ENCODE results near the gene ERBB2. TPM values are rescaled to one million over a fixed set of nuclear protein-coding genes. Genes with fewer than 3 reads are reported as not detected.

ERBB2 gene
- total and polyA plus RNA-seq, 8 donors = 13.1 to 402 (median 56.5) TPM

DNA sequence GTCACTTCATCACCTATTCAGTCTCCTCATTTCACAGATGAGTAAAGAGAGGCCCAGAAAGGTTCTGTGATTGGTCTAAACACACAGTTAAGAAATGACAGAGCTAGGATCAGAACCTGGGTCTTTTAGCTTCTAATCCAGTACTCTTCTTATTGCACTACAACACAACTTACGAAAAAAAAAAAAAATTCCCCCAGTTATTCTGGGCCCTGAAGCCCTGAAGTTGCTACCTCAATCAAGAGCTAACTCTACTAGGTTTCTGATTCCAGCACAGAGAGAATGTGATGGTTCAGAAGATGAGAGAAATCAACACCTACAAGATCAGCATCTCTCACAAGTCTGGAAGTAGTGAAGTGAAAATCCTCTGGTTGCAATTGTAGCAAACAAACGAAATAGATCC, 75.2 kb downstream of the ERBB2 start:
- no peaks in the 10 kb centered on the region for H3K9me3 ChIP-seq
- no peaks in the 10 kb centered on the region for H3K36me3 ChIP-seq
- peaks cover 0 to 19% (median 0%) of the 10 kb centered on the region in 3 donors for H3K27me3 ChIP-seq
- intact Hi-C loops (cut with DNase I; ENCODE audit: low total_unique reads) = no loop called here
- no peak for DNase-seq
- TF ChIP-seq POLR2A (IDR thresholded peaks at IDR 0.05) (no peak), EP300 (IDR thresholded peaks at IDR 0.05) (no peak), CTCF (IDR thresholded peaks at IDR 0.05) (no peak), POLR2AphosphoS5 (IDR thresholded peaks at IDR 0.05) (no peak)
- peak overlapping the region in 1 of 5 donors; percentile 76 for H3K27ac ChIP-seq
- no peak overlapping the region for H3K4me3 ChIP-seq
- no peaks in the 10 kb centered on the region for H3K4me1 ChIP-seq
- WGBS, 5 donors = 63 to 87% (median 80%) methylated on average over 2 of the region's 2 CpGs

DNA sequence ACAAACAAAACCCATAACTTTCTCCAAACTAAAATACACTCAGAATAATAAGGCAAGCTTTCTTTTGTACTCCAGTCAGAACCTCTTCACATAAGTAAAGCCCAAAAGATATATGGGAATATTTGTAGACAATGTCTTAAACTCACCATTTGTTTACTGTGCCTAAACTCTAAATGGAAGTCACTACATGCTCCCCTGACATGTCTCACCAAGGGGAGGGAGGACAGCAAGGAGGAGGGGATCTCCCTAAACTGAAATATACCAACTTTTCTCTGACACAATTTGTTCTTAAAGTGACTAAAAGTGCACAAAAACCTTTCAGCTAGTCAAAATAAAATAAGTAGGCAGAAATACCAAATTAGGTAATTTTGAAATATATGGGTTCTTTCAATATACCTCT, 76.4 kb downstream of the ERBB2 start:
- peak overlapping the region; percentile 39 to 76 (median 62) for H3K27ac ChIP-seq
- no peaks in the 10 kb centered on the region for H3K36me3 ChIP-seq
- H3K4me1 ChIP-seq = peaks cover 0 to 5% (median under 1%) of the 10 kb centered on the region in 4 donors
- peak overlapping the region in 3 of 4 donors; percentile 1 to 20 (median 2) for H3K4me3 ChIP-seq
- no peak for DNase-seq
- H3K9me3 ChIP-seq = no peaks in the 10 kb centered on the region
- intact Hi-C loops (cut with DNase I; ENCODE audit: low total_unique reads) = no loop called here
- peaks cover 0 to 19% (median 0%) of the 10 kb centered on the region in 3 donors for H3K27me3 ChIP-seq
- TF ChIP-seq EP300 (IDR thresholded peaks at IDR 0.05) (no peak), POLR2A (IDR thresholded peaks at IDR 0.05) (no peak), POLR2AphosphoS5 (IDR thresholded peaks at IDR 0.05) (no peak), CTCF (IDR thresholded peaks at IDR 0.05) (no peak)

DNA sequence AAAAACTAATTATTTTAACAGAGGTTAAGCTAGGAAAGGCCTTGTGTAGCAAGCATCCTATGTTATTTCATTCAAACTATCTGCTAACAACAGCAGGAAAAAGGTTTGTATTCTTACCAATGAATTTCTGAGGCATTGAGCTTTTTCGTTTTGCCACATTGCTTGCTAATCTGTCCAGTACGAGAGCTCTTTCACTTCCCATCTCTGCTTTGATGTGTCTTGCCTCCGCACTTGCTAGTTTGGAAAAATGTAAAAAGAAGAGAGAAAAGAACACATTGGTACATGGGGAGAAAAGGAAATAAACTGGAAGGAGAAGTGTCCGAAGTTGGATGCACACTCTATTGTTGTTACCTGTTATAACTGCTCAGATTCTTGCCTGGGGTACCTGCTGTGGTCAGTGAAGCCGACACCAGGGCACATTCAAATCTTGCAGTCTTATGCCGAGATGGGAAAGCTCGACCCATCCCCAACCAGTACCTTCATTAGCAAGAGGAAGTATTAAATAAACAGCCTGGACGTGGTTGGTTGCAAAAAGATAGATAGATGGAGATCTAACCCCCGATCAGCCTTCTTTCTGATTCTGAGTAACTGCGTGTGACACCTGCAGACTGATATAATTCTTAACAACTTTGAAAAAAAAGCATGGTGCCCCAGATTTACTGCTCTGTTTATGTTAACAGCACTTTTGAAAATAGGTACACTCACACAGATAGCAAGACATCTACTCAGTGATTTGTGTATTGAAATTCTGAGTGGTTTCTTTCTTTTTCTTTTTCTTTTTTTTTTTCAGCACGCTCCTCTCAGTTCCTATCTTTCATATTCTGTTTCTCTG, 77.9 kb downstream of the ERBB2 start:
- Histone ChIP-seq H3K4me1 (peaks cover 7 to 19% (median 10%) of the 10 kb centered on the region in 4 donors), H3K36me3 (no peaks in the 10 kb centered on the region), H3K27me3 (peaks cover 0 to 15% (median 0%) of the 10 kb centered on the region in 3 donors), H3K9me3 (no peaks in the 10 kb centered on the region), H3K27ac (peak overlapping the region in 4 of 5 donors; percentile 10 to 76 (median 31)), H3K4me3 (peak overlapping the region in 3 of 4 donors; percentile 8 to 23 (median 19))
- intact Hi-C loops (cut with DNase I; ENCODE audit: low total_unique reads) = no loop called here
- TF ChIP-seq POLR2AphosphoS5 (IDR thresholded peaks at IDR 0.05) (no peak), EP300 (IDR thresholded peaks at IDR 0.05) (no peak), CTCF (IDR thresholded peaks at IDR 0.05) (no peak), POLR2A (IDR thresholded peaks at IDR 0.05) (no peak)
- WGBS, 5 donors = 51 to 61% (median 56%) methylated on average over 11 of the region's 11 CpGs
- no peak for DNase-seq

Small RNAs within 50 kb of the gene (small RNA-seq; reads per million reads assigned to genes)
- 0 to 0.34 (median 0.18) reads per million in 4 donors for gene MIR4728

Other genes with a start within 250 kb of the ERBB2 start
- gene MED1, start 248.8 kb upstream of the ERBB2 start, total RNA-seq = 10 to 100 TPM in 4 of 5 donors, 1 to 10 TPM in 1; 6.4 to 48.7 (median 19.7) TPM
- 1 to 10 TPM; 5.1 to 7.4 (median 6.9) TPM for gene MED1, start 248.8 kb upstream of the ERBB2 start, polyA plus RNA-seq
- 10 to 100 TPM; 25.8 to 66.5 (median 45.6) TPM for gene CDK12, start 238.6 kb upstream of the ERBB2 start, total RNA-seq
- 1 to 10 TPM; 5.1 to 5.5 (median 5.2) TPM for gene CDK12, start 238.6 kb upstream of the ERBB2 start, polyA plus RNA-seq
- gene NEUROD2, start 92.1 kb upstream of the ERBB2 start, total RNA-seq = not detected
- gene NEUROD2, start 92.1 kb upstream of the ERBB2 start, polyA plus RNA-seq = under 1 TPM; 0.03 to 0.31 (median 0.25) TPM
- gene PPP1R1B, start 73.1 kb upstream of the ERBB2 start, total RNA-seq = 100 to 1,000 TPM in 1 of 5 donors, 10 to 100 TPM in 2, 1 to 10 TPM in 1, under 1 TPM in 1; 0.58 to 279 (median 11.0) TPM
- gene PPP1R1B, start 73.1 kb upstream of the ERBB2 start, polyA plus RNA-seq = 10 to 100 TPM in 1 of 3 donors, 1 to 10 TPM in 2; 5.0 to 20.9 (median 9.5) TPM
- gene STARD3, start 62.9 kb upstream of the ERBB2 start, total RNA-seq = 1,000 to 10,000 TPM in 1 of 5 donors, 100 to 1,000 TPM in 1, 10 to 100 TPM in 3; 26.4 to 1,091 (median 72.1) TPM
- gene STARD3, start 62.9 kb upstream of the ERBB2 start, polyA plus RNA-seq = 10 to 100 TPM; 28.1 to 53.5 (median 30.8) TPM
- gene TCAP, start 34.7 kb upstream of the ERBB2 start, total RNA-seq = 1 to 10 TPM in 1 of 5 donors, under 1 TPM in 2, not detected in 2; 0.89 to 4.3 (median 0.92) TPM
- 10 to 100 TPM in 1 of 3 donors, 1 to 10 TPM in 1, under 1 TPM in 1; 0.88 to 14.1 (median 3.5) TPM for gene TCAP, start 34.7 kb upstream of the ERBB2 start, polyA plus RNA-seq
- 1 to 10 TPM in 2 of 5 donors, under 1 TPM in 1, not detected in 2; 0.45 to 9.0 (median 2.9) TPM for gene PNMT, start 31.6 kb upstream of the ERBB2 start, total RNA-seq
- 10 to 100 TPM in 2 of 3 donors, 1 to 10 TPM in 1; 5.3 to 16.6 (median 13.0) TPM for gene PNMT, start 31.6 kb upstream of the ERBB2 start, polyA plus RNA-seq
- 10 to 100 TPM in 3 of 5 donors, 1 to 10 TPM in 2; 3.2 to 42.9 (median 22.4) TPM for gene PGAP3, start 12.0 kb upstream of the ERBB2 start, total RNA-seq
- gene PGAP3, start 12.0 kb upstream of the ERBB2 start, polyA plus RNA-seq = 10 to 100 TPM in 2 of 3 donors, 1 to 10 TPM in 1; 9.1 to 21.5 (median 11.2) TPM
- gene MIEN1, start 30.5 kb downstream of the ERBB2 start, total RNA-seq = 100 to 1,000 TPM in 2 of 5 donors, 10 to 100 TPM in 2, 1 to 10 TPM in 1; 9.3 to 312 (median 25.9) TPM
- 100 to 1,000 TPM; 106 to 134 (median 132) TPM for gene MIEN1, start 30.5 kb downstream of the ERBB2 start, polyA plus RNA-seq
- 10 to 100 TPM in 3 of 5 donors, 1 to 10 TPM in 2; 2.3 to 43.9 (median 31.2) TPM for gene GRB7, start 37.9 kb downstream of the ERBB2 start, total RNA-seq
- gene GRB7, start 37.9 kb downstream of the ERBB2 start, polyA plus RNA-seq = 10 to 100 TPM in 2 of 3 donors, 1 to 10 TPM in 1; 9.5 to 34.7 (median 14.7) TPM
- 1 to 10 TPM in 4 of 5 donors, not detected in 1; 1.1 to 5.4 (median 3.9) TPM for gene IKZF3, start 164.2 kb downstream of the ERBB2 start, total RNA-seq
- gene IKZF3, start 164.2 kb downstream of the ERBB2 start, polyA plus RNA-seq = under 1 TPM; 0.56 to 0.90 (median 0.76) TPM
- gene ZPBP2, start 168.1 kb downstream of the ERBB2 start, total RNA-seq = not detected
- not detected for gene ZPBP2, start 168.1 kb downstream of the ERBB2 start, polyA plus RNA-seq
- 10 to 100 TPM in 4 of 5 donors, 1 to 10 TPM in 1; 9.4 to 91.5 (median 33.0) TPM for gene GSDMB, start 218.6 kb downstream of the ERBB2 start, total RNA-seq
- gene GSDMB, start 218.6 kb downstream of the ERBB2 start, polyA plus RNA-seq = 10 to 100 TPM; 12.1 to 46.6 (median 25.0) TPM
- gene ORMDL3, start 227.5 kb downstream of the ERBB2 start, total RNA-seq = 100 to 1,000 TPM in 1 of 5 donors, 10 to 100 TPM in 4; 16.5 to 117 (median 64.5) TPM
- gene ORMDL3, start 227.5 kb downstream of the ERBB2 start, polyA plus RNA-seq = 10 to 100 TPM; 28.6 to 44.3 (median 34.5) TPM
- not detected for gene LRRC3C, start 227.7 kb downstream of the ERBB2 start, total RNA-seq
- gene LRRC3C, start 227.7 kb downstream of the ERBB2 start, polyA plus RNA-seq = not detected